Peyer's patch (tissue), 4 donors: ENCODE results near the gene OPN4. TPM values are rescaled to one million over a fixed set of nuclear protein-coding genes. Genes with fewer than 3 reads are reported as not detected.

Source experiments
- DNase-seq, 3 donors: peaks; one replicate each; pipeline ENCODE4 v3.0.0-alpha.2; 2017 to 2019
- H3K27ac ChIP-seq, 4 donors: fragments of 200-600 bp; sonication (generic); one replicate each; pipeline ENCODE4 v1.5.1; 2016 to 2019
- H3K27me3 ChIP-seq, 2 donors: fragments of 200-600 bp; sonication (generic); one replicate each; pipeline ENCODE4 v1.5.1; 2019
- H3K36me3 ChIP-seq, 3 donors: fragments of 200-600 bp; sonication (generic); one replicate each; pipeline ENCODE4 v1.5.1; 2016 to 2019
- H3K4me1 ChIP-seq, 4 donors: fragments of 200-600 bp; sonication (generic); one replicate each; pipeline ENCODE4 v1.5.1; 2016 to 2019
- H3K4me3 ChIP-seq, 4 donors: fragments of 200-600 bp; sonication (generic); 1 replicate in 3 of 4; 2 replicates in 1 of 4; pipeline ENCODE4 v1.5.1; 2016 to 2019; ENCODE audit warnings: mild to moderate bottlenecking in 1 of 4
- H3K9me3 ChIP-seq, 4 donors: fragments of 200-600 bp; sonication (generic); one replicate each; pipeline ENCODE4 v1.5.1; 2016 to 2019; ENCODE audit warnings: mild to moderate bottlenecking in 1 of 4
- CTCF ChIP-seq, 6 experiments: fragments of 450-650 bp in 4 of 6; fragments of 200-600 bp in 2 of 6; sonication (generic) in 1 of 6; IDR thresholded peaks; one replicate each; pipeline ENCODE4 v1.5.1; 2017 to 2019; ENCODE audit warnings: antibody characterized with exemption in 6 of 6, mild to moderate bottlenecking in 3 of 6, moderate library complexity in 1 of 6
- POLR2A ChIP-seq, 2 donors: fragments of 450-650 bp; IDR thresholded peaks; one replicate each; pipeline ENCODE4 v1.5.1; 2017; ENCODE audit warnings: antibody characterized with exemption in 2 of 2, mild to moderate bottlenecking in 2 of 2, moderate library complexity in 2 of 2
- total RNA-seq, 4 donors: library from RNA; depleted of rRNA; stranded (reverse); fragments of >200 nt; gene quantifications; one replicate each; pipeline ENCODE4 v1.1.0, GENCODE V29; 2016

OPN4 gene
- total RNA-seq, 4 donors from 2014 or later = not detected

DNA sequence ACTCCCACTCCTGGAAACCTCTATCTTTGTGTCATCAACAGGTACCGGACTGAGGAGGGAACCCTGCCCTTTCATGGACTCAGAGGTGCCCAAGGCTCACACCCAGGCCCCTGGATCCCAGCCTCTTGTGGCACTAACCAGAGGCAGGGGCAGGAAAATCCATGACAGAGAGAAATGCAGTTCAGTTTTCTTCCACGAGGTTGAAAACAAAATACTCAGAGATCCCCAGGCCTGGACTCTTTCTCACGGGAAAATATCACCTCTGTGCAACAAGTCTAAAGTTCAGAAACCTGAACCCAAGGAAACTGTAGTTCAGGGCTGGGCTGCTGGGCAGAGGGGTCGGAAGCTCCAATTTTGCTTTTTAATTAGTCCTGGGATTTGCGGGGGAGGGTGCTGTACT is 21.4 kb upstream of the OPN4 start:
- H3K27ac ChIP-seq = no peak overlapping the region

GRCh38 chr10:86635402-86635801 is 18.9 kb upstream of the OPN4 start:
- no peak for DNase-seq
- Histone ChIP-seq H3K27ac (no peak overlapping the region), H3K27me3 (no peaks in the 10 kb centered on the region), H3K4me3 (no peak overlapping the region), H3K4me1 (peaks cover 0 to 8% (median 0%) of the 10 kb centered on the region in 4 donors), H3K9me3 (no peaks in the 10 kb centered on the region), H3K36me3 (no peaks in the 10 kb centered on the region)
- TF ChIP-seq POLR2A (IDR thresholded peaks at IDR 0.05) (no peak), CTCF (IDR thresholded peaks at IDR 0.05) (no peak)

More for the DNA sequence above, 21.4 kb upstream of the OPN4 start:
- no peak for DNase-seq
- Histone ChIP-seq H3K4me1 (peaks cover 0 to 8% (median 0%) of the 10 kb centered on the region in 4 donors), H3K36me3 (no peaks in the 10 kb centered on the region), H3K27me3 (no peaks in the 10 kb centered on the region), H3K4me3 (no peak overlapping the region), H3K9me3 (no peaks in the 10 kb centered on the region)
- TF ChIP-seq POLR2A (IDR thresholded peaks at IDR 0.05) = no peak
- no peak for TF ChIP-seq CTCF (IDR thresholded peaks at IDR 0.05)

GRCh38 chr10:86636311-86636710 is 18.0 kb upstream of the OPN4 start:
- Histone ChIP-seq H3K36me3 (no peaks in the 10 kb centered on the region), H3K27me3 (no peaks in the 10 kb centered on the region), H3K27ac (no peak overlapping the region), H3K4me1 (peaks cover 0 to 8% (median 0%) of the 10 kb centered on the region in 4 donors), H3K4me3 (no peak overlapping the region), H3K9me3 (no peaks in the 10 kb centered on the region)
- DNase-seq = no peak
- TF ChIP-seq CTCF (IDR thresholded peaks at IDR 0.05) (no peak), POLR2A (IDR thresholded peaks at IDR 0.05) (no peak)

GRCh38 chr10:86642021-86642420 is 12.3 kb upstream of the OPN4 start:
- Histone ChIP-seq H3K4me1 (no peaks in the 10 kb centered on the region), H3K27ac (no peak overlapping the region), H3K36me3 (no peaks in the 10 kb centered on the region), H3K27me3 (no peaks in the 10 kb centered on the region), H3K4me3 (no peak overlapping the region), H3K9me3 (no peaks in the 10 kb centered on the region)
- DNase-seq = no peak
- no peak for TF ChIP-seq POLR2A (IDR thresholded peaks at IDR 0.05)
- TF ChIP-seq CTCF (IDR thresholded peaks at IDR 0.05) = no peak

- Histone ChIP-seq H3K36me3 (no peaks in the 10 kb centered on the region), H3K9me3 (no peaks in the 10 kb centered on the region), H3K4me1 (no peaks in the 10 kb centered on the region), H3K27ac (no peak overlapping the region), H3K4me3 (no peak overlapping the region), H3K27me3 (no peaks in the 10 kb centered on the region)
- no peak for TF ChIP-seq CTCF (IDR thresholded peaks at IDR 0.05)
- no peak for TF ChIP-seq POLR2A (IDR thresholded peaks at IDR 0.05)
- DNase-seq = peak in 1 of 3 donors; percentile 6
These were observed 11.8 kb upstream of the OPN4 start for GRCh38 chr10:86642499-86642898.
